NB4 (cell line): ENCODE results near the gene MNS1.

ENCODE experiments used
- DNase-seq: peaks from one replicate; pipeline ENCODE4 v3.0.0; 2010; ENCODE audit warnings: low read depth
- H3K4me3 ChIP-seq: one replicate; pipeline ENCODE4 v1.5.1; 2011; ENCODE audit warnings: mild to moderate bottlenecking, low read depth, low read length, moderate library complexity
- CTCF ChIP-seq: IDR thresholded peaks from one replicate; pipeline ENCODE4 v1.5.1; 2012; ENCODE audit warnings: low read depth, low read length
- MAX ChIP-seq: IDR thresholded peaks from 2 replicates; pipeline ENCODE4 v1.6.1; 2011; ENCODE audit warnings: low read depth, low read length
- MYC ChIP-seq: IDR thresholded peaks from 2 replicates; pipeline ENCODE4 v1.6.1; 2011; ENCODE audit warnings: low read depth, low read length
- POLR2A ChIP-seq: IDR thresholded peaks from 2 replicates; pipeline ENCODE4 v1.6.1; 2011; ENCODE audit warnings: mild to moderate bottlenecking; ENCODE audit not compliant: insufficient read length; ENCODE audit errors: extremely low read depth

Gene MNS1

GRCh38 chr15:56473017-56473416 lies 8.1 kb upstream of the MNS1 start:
- DNase-seq = no peak

GRCh38 chr15:56472278-56472677 lies 7.3 kb upstream of the MNS1 start:
- no peak overlapping the region for H3K4me3 ChIP-seq
- TF ChIP-seq POLR2A = no peak
- TF ChIP-seq MYC = no peak
- no peak for TF ChIP-seq CTCF
- TF ChIP-seq MAX = no peak
- no peak for DNase-seq

More at GRCh38 chr15:56473017-56473416, 8.1 kb upstream of the MNS1 start:
- H3K4me3 ChIP-seq = no peak overlapping the region
- TF ChIP-seq POLR2A = no peak
- no peak for TF ChIP-seq MYC
- TF ChIP-seq MAX = no peak
- TF ChIP-seq CTCF = no peak

GRCh38 chr15:56471440-56472069 lies 6.6 kb upstream of the MNS1 start:
- DNase-seq = no peak
- TF ChIP-seq CTCF (no peak), MAX (no peak), POLR2A (no peak), MYC (no peak)
- H3K4me3 ChIP-seq = no peak overlapping the region

- TF ChIP-seq POLR2A (no peak), CTCF (no peak), MYC (no peak), MAX (no peak)
- peak; percentile 62 for DNase-seq
These were observed 4.5 kb upstream of the MNS1 start for GRCh38 chr15:56469483-56469882.

GRCh38 chr15:56468401-56468800 lies 3.5 kb upstream of the MNS1 start:
- peak overlapping the region; percentile 63 for H3K4me3 ChIP-seq
- TF ChIP-seq CTCF (no peak), MYC (no peak)

More at GRCh38 chr15:56469483-56469882, 4.5 kb upstream of the MNS1 start:
- no peak overlapping the region for H3K4me3 ChIP-seq

GRCh38 chr15:56467616-56468015 lies 2.7 kb upstream of the MNS1 start:
- DNase-seq = no peak
- H3K4me3 ChIP-seq = no peak overlapping the region
- TF ChIP-seq CTCF (no peak), MAX (no peak)

More at GRCh38 chr15:56468401-56468800, 3.5 kb upstream of the MNS1 start:
- DNase-seq = peak; percentile 62
